NCI-H187 treated with DMSO at 0.1 percent for 48 hours (cell line): ENCODE measurements around the gene LAMA5.

Source experiments
- DNase-seq: peaks from one replicate; lab custom pipeline; 2025; lab: John Stamatoyannopoulos, UW

LAMA5 gene

DNA sequence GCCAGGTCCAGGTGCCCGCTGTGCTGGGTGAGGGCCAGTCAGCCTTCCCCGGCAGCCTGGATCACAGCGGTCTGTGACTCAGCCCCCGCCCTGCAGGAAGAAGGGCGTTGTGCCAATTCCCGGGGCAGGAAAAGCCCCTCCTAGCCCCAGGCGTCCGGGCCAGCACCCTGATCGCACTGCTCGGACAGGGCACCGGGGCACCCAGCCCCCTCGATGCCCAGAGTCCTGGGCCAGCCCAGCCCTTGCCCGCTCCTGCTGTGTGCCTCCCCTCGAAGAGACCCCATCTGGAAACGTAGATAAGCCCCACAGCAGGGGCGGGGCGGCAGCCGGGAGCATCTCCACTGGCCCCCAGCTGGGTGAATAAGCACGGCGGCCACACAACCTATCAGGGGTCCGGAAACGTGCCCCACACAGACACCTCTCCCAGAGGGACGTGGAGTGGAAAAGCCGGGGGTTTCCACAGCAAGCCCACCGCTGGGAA lies 9.9 kb downstream of the LAMA5 start:
- DNase-seq, result no peak

DNA sequence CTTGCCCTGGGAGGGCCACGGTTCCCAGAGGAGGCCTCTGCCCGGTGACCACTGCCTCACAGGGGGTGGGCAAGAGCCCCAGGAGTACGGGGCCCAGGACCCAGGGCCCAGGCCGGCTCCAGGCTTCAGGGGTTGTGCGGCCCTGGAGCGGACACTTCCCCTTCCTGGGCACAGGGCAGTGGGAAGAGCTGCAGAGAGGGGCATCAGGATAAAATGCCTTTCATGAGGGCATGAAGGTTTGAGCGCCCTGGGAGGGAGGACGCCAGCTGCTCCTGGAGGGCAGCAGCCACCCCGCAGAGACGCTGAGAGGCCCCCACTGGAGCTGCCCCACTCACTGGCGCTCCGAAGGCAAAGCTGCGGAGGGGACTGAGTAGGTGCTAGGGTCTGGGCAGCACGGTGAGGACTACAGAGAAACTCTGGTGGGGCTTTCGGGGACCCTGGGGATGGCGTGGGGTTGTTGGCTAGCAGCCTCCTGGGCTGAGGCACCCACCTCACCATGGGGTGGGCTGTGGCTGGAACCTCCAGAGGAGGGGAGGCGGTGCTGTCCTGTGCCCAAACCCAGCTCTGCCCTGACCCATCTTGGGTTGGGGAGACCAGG lies 10.4 kb downstream of the LAMA5 start:
- no peak for DNase-seq

DNA sequence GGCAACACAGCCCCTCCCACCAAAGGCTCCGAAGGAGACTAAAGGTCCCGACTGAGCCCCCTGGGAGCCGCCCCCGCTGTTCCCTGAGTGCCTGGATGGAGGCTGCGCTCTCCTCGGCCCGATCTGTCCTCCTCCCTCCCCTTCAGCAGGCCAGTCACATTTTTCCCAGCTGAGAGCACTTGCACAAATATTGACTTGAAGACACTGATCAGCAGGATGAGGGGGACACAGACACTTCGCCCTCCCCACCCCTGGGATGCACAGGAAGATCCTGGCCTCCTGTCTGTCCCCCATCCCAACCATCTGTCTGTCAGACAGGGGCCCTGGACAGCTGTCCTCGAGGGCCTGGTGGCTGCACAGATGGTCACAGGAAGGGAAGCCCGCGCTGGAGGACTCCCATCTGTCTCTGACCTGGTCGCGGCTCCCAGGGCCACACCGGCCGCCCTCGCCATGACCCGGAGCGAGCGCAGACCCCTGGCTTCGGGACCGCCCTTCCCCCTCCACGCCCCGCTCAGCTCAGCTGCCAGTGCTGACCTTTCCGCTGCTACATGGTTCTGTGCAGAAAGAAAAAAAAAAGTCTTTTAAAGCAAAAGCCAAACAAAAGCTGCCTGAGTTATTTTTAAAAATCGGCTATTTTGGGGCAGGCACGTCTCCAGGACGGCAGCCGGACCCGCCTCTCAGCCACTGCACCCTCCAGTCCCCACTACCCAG lies 11.1 kb downstream of the LAMA5 start:
- no peak for DNase-seq

DNA sequence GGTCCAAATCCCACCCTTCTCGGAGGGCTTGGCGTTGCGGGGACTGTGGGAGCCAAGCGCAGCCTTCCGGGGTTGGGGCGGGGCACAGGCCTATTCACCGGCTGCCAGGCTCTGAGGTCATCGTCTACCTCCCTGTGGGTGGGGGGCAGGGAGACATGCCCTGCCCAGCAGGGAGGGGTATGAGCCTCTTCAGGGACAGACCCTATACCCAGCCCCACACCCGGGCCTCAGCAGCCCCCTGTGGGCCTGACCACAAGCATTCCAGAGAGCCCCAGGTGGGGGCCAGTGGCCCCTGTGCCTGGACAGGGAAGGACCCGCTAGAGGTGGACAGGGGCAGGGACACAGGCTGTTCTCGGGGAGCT lies 11.6 kb downstream of the LAMA5 start:
- no peak for DNase-seq

GRCh38 chr20:62354811-62355341 lies 12.2 kb downstream of the LAMA5 start:
- no peak for DNase-seq

GRCh38 chr20:62354031-62354808 lies 12.9 kb downstream of the LAMA5 start:
- no peak for DNase-seq

DNA sequence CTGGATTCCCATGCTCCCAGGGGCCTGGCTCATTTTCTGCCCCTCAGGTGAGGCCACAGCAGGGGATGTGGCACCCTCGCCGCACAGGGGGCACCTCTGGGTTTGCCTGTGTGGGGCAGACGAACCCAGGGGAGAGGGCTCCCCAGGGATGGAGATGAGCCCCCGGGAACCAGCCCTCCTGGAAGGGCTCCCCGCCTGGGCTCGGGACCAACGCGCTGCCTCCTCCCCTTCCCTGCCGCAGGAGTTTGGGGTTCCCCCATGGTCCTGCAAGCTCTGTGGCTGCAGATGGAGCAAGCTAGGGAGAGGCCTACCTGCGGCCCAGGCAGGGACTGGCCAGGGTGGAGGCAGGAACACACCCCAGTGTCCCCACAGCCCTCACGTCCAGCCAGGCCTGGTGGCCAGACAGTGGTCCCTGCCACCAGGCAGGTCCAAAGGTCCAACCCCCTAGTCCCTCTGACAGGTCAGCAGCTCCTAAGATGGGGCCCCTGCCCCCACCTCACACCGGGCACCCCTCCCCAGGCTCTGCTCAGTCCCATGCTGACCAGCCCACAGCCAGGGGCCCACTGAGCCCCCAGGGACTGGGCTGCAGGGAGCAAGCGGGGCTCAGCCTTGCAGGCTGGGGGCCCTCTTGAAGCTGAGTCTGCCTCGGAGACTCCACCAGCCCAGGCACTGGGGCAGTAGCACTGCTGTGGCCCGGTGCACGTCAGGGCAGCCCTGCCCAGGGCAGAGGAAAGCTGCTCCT lies 13.7 kb downstream of the LAMA5 start:
- no peak for DNase-seq

GRCh38 chr20:62352402-62353288 lies 14.5 kb downstream of the LAMA5 start:
- no peak for DNase-seq

DNA sequence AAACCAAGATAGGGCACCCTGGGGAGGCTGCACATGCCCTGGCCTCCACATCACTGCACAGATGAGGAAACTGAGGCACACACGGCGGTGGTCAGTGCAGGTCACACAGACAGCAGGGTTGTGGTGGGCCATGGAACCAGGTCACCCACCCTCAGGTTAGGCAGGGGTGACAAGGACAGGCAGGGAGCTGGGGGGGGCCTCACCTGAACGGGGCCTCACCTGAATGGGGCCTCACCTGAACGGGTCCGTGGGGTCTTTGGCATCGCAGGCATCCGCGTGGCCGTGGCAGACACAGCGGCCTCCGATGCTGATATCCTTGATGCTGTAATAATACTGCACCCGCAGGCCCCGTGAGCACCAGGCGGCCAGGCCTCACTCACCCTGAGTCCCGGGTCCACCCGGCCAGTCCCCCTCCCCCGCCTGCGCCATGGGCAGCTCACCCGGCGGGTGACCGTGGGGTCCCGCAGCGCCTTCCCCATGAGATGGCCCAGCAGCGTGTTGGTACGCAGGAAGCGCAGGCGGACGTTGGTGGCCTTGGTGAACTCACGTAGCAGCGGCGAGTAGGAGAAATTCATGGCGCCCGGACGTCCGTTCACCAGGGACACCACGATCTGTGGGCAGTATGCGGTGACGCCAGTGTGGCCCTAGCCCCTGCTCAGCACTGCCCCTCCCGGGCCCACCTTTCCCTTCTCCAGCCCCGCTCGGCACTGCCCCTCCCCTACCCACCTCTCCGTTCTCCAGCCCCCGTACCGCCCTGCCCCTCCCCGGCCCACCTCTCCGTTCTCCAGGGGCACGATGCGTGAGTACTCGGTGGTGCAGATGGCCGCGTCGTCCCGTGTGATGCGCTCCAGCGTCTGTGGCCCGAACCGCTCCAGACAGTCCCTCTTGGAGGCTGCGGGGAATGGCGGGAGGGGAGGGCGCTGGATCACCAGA lies 15.4 kb downstream of the LAMA5 start:
- DNase-seq, result no peak

DNA sequence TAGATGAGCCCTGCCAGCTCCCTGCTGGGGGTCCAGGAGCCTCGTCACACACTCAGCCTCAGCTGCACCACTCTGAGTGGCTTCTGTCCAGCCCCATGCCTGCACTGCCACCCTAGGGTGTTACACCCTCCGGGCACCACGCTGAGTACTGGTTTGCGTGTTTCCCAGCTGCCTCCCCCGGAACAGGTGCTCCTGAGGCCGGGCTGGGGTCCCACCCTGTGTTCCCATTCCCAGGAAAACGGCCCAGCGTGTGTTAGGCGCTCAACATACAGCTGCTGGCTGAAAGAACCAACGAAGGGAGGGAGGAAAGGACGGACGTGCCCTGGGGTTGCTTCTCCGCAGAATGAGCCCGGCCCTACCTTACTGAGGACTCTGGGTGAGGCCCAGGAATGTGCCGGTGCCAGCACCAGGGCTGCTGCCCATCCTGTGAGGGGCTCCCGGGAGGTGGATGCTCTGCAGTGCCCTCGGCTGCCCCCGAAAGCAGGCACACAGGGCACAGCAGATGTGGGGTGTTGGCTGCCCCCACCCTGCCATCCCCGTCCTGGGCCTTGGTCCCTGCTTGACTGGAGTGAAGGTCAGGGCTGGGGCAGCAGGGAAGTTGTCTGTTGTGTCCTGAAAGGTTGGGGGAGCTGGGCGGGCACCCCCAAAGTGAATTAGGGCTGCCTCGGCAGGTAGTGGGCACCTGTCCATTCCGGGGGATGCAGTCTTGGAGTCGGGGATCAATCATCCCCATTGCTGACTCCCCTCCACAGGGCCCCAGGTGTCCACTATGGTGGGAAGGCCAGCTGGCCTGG lies 16.3 kb downstream of the LAMA5 start:
- no peak for DNase-seq

DNA sequence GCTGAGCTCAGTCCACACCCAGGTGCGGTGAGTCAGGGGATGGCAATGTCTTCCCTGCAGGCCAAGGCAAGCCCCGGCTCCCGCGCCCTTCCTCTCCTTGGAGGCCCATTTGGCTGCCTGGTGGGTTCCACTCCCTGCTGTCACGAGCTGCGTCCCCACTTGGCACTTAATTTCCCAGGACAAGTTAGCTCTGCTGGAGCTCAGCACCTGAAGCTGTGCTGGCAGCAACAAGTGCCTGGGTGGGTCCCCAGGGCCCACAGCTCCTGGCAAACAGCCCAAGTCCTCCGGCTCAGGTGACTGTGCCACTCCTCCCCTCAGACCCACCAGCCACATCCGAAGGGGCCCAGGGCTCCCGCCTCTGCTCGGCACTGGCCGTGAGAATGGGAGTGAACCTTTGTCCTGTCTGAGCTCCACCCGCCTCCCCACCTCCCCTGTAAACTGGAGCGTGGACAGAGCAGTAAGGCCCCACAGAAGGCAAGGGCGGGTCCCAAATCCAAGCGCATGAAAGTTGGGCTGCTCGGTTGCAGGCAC lies 16.9 kb downstream of the LAMA5 start:
- DNase-seq, result no peak

GRCh38 chr20:62349556-62350097 lies 17.5 kb downstream of the LAMA5 start:
- no peak for DNase-seq

- DNase-seq, result no peak
Observed at GRCh38 chr20:62348604-62349003, 18.5 kb downstream of the LAMA5 start.

DNA sequence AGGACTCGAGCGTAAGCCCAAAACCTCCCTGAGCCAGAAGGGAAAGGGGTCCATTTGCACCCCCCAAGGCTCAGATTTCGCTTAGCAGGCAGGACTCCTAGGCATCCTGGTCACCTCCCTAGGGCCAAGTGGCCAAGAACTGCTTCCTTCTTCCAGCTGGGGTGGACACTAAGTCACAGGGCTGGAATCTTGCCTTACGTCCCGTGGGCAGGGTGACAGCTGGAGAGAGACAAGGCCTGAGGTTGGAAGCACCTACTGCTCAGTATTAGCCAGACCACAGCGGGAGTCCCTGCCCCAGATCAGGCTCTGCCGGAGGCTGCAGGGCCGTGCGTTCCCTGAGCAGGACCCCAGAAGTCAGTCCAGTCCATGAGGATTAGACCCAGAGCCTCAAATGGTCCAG lies 19.7 kb downstream of the LAMA5 start:
- no peak for DNase-seq

DNA sequence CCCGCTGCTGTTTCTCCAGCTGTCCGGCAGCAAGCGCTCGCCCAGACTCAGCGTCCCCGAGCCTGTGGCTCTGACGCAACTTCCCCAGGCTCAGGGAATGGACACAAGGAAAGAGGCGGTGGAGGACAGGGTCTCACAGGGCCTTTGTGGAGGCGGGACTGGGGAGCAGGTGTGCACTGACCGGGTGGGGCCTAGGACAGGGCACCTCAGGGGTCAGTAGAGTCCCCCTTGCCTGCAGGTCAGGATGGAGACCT lies 20.0 kb downstream of the LAMA5 start:
- DNase-seq, result no peak

DNA sequence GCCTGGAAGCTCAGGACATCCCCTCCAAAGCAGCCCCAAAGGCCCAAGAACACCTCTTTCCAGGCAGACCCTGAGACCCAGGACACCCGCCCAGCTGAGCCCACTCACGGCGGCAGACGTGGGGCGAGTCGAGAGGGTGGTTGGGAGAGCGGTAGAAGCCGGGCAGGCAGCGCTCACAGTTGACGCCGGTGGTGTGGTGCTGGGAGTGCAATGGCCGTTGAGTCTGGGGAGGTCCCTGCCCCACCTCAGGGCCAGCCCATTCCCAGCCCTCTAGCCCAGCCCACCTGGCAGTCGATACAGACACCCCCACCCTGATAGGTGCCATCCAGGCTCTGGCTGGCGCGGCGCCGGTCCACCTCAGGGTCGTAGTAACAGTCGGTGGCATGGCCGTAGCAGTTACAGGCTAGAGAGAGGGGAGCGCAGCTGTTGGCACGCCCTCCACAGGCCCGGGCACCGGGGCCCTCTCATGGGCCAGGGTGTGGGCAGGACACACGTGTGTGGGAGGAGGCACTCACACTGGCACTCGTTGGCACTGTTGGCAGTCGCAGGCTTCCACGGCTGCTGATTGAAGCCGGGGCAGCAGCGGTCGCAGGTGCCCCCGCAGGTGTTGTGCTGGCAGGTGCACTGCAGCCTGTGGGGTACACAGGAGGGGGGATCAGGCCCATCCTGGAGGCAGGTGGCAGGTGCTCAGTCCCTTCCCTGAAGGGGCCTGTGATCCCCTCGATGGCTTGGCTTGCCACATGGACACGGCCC lies 20.5 kb downstream of the LAMA5 start:
- no peak for DNase-seq

GRCh38 chr20:62345681-62346370 lies 21.3 kb downstream of the LAMA5 start:
- DNase-seq, result no peak

DNA sequence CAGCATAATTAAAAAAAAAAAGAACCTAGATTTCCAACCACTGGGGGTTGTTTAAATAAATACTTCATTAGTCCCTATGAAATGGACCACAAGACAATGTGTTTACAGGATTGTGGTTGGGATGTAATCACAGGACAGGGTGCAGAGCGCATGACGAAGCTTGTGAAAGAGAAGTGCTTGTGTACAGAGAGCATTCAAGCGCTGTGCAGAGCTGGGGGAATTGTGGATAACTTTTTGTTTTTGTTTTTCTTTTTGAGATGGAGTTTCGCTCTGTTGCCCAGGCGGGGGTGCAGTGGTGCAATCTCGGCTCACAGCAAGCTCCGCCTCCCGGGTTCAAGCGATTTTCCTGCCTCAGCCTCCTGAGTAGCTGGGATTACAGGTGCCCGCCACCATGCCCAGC lies 22.3 kb downstream of the LAMA5 start:
- DNase-seq, result no peak
